ENCODE results near the gene FN3KRP.

DNA sequence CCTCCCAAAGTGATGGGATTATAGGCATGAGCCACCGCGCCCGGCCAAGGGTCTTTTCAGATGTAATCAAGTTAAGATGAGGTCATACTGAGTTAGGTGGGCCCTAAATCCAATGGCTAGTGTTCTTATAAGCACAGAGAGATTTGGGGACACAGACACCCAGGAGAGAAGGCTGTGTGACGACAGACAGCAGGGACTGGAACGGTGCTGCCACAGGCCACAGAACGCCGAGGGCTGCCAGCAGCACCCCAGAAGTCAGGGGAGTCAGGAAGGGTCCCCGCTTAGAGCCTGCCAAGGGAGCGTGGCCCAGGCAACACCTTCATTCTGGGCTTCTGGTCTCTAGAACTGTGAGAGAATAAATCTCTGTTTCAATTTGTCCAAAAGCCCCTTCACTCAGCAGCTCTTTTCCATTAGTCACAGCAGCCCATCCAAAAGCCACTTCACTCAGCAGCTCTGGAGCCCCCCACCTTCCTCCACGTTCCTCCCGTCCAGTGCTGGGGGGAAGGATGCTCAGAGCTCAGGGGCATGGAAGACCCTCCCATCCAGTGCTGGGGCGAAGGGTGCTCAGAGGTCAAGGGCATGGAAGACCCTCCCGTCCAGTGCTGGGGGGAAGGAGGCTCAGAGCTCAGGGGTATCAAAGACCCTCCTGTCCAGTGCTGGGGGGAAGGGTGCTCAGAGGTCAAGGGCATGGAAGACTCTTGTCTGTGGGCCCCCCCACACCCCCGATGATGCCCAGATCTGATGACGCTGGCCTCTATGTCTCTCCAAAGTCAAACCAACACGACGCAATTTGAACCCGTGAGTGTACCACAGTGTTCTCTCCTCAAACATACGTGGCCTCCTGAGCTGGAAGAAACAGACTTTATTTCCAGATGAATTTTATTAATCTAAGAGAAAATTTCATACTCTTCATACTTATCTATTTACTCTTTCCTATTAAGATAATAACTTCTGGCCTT is 29.9 kb upstream of the FN3KRP start:
- TF ChIP-seq, protein P1, sequence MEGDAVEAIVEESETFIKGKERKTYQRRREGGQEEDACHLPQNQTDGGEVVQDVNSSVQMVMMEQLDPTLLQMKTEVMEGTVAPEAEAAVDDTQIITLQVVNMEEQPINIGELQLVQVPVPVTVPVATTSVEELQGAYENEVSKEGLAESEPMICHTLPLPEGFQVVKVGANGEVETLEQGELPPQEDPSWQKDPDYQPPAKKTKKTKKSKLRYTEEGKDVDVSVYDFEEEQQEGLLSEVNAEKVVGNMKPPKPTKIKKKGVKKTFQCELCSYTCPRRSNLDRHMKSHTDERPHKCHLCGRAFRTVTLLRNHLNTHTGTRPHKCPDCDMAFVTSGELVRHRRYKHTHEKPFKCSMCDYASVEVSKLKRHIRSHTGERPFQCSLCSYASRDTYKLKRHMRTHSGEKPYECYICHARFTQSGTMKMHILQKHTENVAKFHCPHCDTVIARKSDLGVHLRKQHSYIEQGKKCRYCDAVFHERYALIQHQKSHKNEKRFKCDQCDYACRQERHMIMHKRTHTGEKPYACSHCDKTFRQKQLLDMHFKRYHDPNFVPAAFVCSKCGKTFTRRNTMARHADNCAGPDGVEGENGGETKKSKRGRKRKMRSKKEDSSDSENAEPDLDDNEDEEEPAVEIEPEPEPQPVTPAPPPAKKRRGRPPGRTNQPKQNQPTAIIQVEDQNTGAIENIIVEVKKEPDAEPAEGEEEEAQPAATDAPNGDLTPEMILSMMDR (IDR thresholded peaks at IDR 0.05): no peak
- TF ChIP-seq POLR2A (IDR thresholded peaks at IDR 0.05): no peak

All from adrenal gland (tissue), 5 donors.